ENCODE data around the gene CDK5RAP1. TPM values are rescaled to one million over a fixed set of nuclear protein-coding genes. Genes with fewer than 3 reads are reported as not detected.

The CDK5RAP1 gene
- total and polyA plus RNA-seq, 2 experiments from 2014 or later: 18.3 to 24.9 TPM

GRCh38 chr20:33438481-33438880 lies 37.2 kb upstream of the CDK5RAP1 start:
- peaks cover 2% of the 10 kb centered on the region; the same call in 1 of the 2 replicates for H3K4me1 ChIP-seq (ENCODE audit: insufficient read depth)
- no peak overlapping the region for H3K9ac ChIP-seq
- no peaks in the 10 kb centered on the region for H3K9me3 ChIP-seq (ENCODE audit: low read depth)
- in situ Hi-C loops (cut with MboI): no loop called here
- DNase-seq: no peak
- H3K9me2 ChIP-seq (ENCODE audit: insufficient read depth): no peaks in the 10 kb centered on the region
- no peaks in the 10 kb centered on the region for H3K36me3 ChIP-seq (ENCODE audit: low read depth)
- no peak overlapping the region for H3K4me2 ChIP-seq (ENCODE audit: unreplicated experiment)
- WGBS, 2 experiments (ENCODE audit: low coverage in 1 of 2, low lambda C conversion rate in 2 of 2, missing lambda C conversion rate in 2 of 2): 98% methylated on average over 2 of the region's 2 CpGs
- no peaks in the 10 kb centered on the region for H3K27me3 ChIP-seq (replicated peaks; ENCODE audit: insufficient read depth)
- no peak overlapping the region for H3K27ac ChIP-seq
- no peak for TF ChIP-seq EZH2 (IDR thresholded peaks at IDR 0.05; ENCODE audit: insufficient read depth, poor library complexity, severe bottlenecking)
- no peak for TF ChIP-seq EZH2phosphoT487 (IDR thresholded peaks at IDR 0.05; ENCODE audit: insufficient read depth, low read depth)
- no peaks in the 10 kb centered on the region for H3F3A ChIP-seq (ENCODE audit: insufficient read depth)
- H2AFZ ChIP-seq: no peak overlapping the region
- no peaks in the 10 kb centered on the region for H4K20me1 ChIP-seq (ENCODE audit: insufficient read depth)
- no peaks in the 10 kb centered on the region for H3K79me2 ChIP-seq (ENCODE audit: insufficient read depth)
- H3K4me3 ChIP-seq: no peak overlapping the region

- Histone ChIP-seq H3K36me3 (ENCODE audit: low read depth) (no peaks in the 10 kb centered on the region), H2AFZ (no peak overlapping the region), H3K9me3 (ENCODE audit: low read depth) (no peaks in the 10 kb centered on the region), H3F3A (ENCODE audit: insufficient read depth) (no peaks in the 10 kb centered on the region), H3K9ac (no peak overlapping the region), H3K27ac (no peak overlapping the region), H3K4me1 (ENCODE audit: insufficient read depth) (peaks cover 3% of the 10 kb centered on the region; the same call in 1 of the 2 replicates), H3K27me3 (replicated peaks; ENCODE audit: insufficient read depth) (no peaks in the 10 kb centered on the region), H3K4me2 (ENCODE audit: unreplicated experiment) (no peak overlapping the region), H3K79me2 (ENCODE audit: insufficient read depth) (no peaks in the 10 kb centered on the region), H3K4me3 (no peak overlapping the region), H4K20me1 (ENCODE audit: insufficient read depth) (no peaks in the 10 kb centered on the region), H3K9me2 (ENCODE audit: insufficient read depth) (no peaks in the 10 kb centered on the region)
- no peak for DNase-seq
- WGBS, 2 experiments (ENCODE audit: low coverage in 1 of 2, low lambda C conversion rate in 2 of 2, missing lambda C conversion rate in 2 of 2): 71 to 74% methylated on average over 11 to 12 of the region's 12 CpGs
- in situ Hi-C loops (cut with MboI): no loop called here
- TF ChIP-seq EZH2phosphoT487 (IDR thresholded peaks at IDR 0.05; ENCODE audit: insufficient read depth, low read depth): no peak
- no peak for TF ChIP-seq EZH2 (IDR thresholded peaks at IDR 0.05; ENCODE audit: insufficient read depth, poor library complexity, severe bottlenecking)
These were observed 36.0 kb upstream of the CDK5RAP1 start for GRCh38 chr20:33437141-33437911.

- H3K4me3 ChIP-seq: no peak overlapping the region
- peaks cover 3% of the 10 kb centered on the region; the same call in 1 of the 2 replicates for H3K4me1 ChIP-seq (ENCODE audit: insufficient read depth)
- no peaks in the 10 kb centered on the region for H3K36me3 ChIP-seq (ENCODE audit: low read depth)
- in situ Hi-C loops (cut with MboI): no loop called here
- no peaks in the 10 kb centered on the region for H3K79me2 ChIP-seq (ENCODE audit: insufficient read depth)
- no peaks in the 10 kb centered on the region for H4K20me1 ChIP-seq (ENCODE audit: insufficient read depth)
- H3F3A ChIP-seq (ENCODE audit: insufficient read depth): no peaks in the 10 kb centered on the region
- no peak overlapping the region for H2AFZ ChIP-seq
- no peaks in the 10 kb centered on the region for H3K27me3 ChIP-seq (replicated peaks; ENCODE audit: insufficient read depth)
- no peak overlapping the region for H3K27ac ChIP-seq
- TF ChIP-seq EZH2 (IDR thresholded peaks at IDR 0.05; ENCODE audit: insufficient read depth, poor library complexity, severe bottlenecking) (no peak), EZH2phosphoT487 (IDR thresholded peaks at IDR 0.05; ENCODE audit: insufficient read depth, low read depth) (no peak)
- no peak for DNase-seq
- no peaks in the 10 kb centered on the region for H3K9me3 ChIP-seq (ENCODE audit: low read depth)
- 90 to 92% methylated on average over 5 of the region's 5 CpGs for WGBS, 2 experiments (ENCODE audit: low coverage in 1 of 2, low lambda C conversion rate in 2 of 2, missing lambda C conversion rate in 2 of 2)
- H3K9ac ChIP-seq: no peak overlapping the region
- H3K9me2 ChIP-seq (ENCODE audit: insufficient read depth): no peaks in the 10 kb centered on the region
- H3K4me2 ChIP-seq (ENCODE audit: unreplicated experiment): no peak overlapping the region
These were observed 33.1 kb upstream of the CDK5RAP1 start for GRCh38 chr20:33434434-33434833.

- Histone ChIP-seq H3K27ac (no peak overlapping the region), H3K4me1 (ENCODE audit: insufficient read depth) (peaks cover 3% of the 10 kb centered on the region; the same call in 1 of the 2 replicates), H3K27me3 (replicated peaks; ENCODE audit: insufficient read depth) (no peaks in the 10 kb centered on the region), H3K36me3 (ENCODE audit: low read depth) (no peaks in the 10 kb centered on the region), H3K9ac (no peak overlapping the region), H3K79me2 (ENCODE audit: insufficient read depth) (no peaks in the 10 kb centered on the region), H3K4me2 (ENCODE audit: unreplicated experiment) (no peak overlapping the region), H2AFZ (no peak overlapping the region), H3K4me3 (no peak overlapping the region), H4K20me1 (ENCODE audit: insufficient read depth) (no peaks in the 10 kb centered on the region), H3F3A (ENCODE audit: insufficient read depth) (no peaks in the 10 kb centered on the region), H3K9me3 (ENCODE audit: low read depth) (no peaks in the 10 kb centered on the region), H3K9me2 (ENCODE audit: insufficient read depth) (no peaks in the 10 kb centered on the region)
- in situ Hi-C loops (cut with MboI): no loop called here
- TF ChIP-seq EZH2phosphoT487 (IDR thresholded peaks at IDR 0.05; ENCODE audit: insufficient read depth, low read depth) (no peak), EZH2 (IDR thresholded peaks at IDR 0.05; ENCODE audit: insufficient read depth, poor library complexity, severe bottlenecking) (no peak)
- DNase-seq: peak; percentile 58
- 38 to 41% methylated on average over 8 of the region's 8 CpGs for WGBS, 2 experiments (ENCODE audit: low coverage in 1 of 2, low lambda C conversion rate in 2 of 2, missing lambda C conversion rate in 2 of 2)
These were observed 32.3 kb upstream of the CDK5RAP1 start for GRCh38 chr20:33433465-33434234.

All from GM23248 (cell line).